Measurements from ENCODE around the gene EYA2.

DNA sequence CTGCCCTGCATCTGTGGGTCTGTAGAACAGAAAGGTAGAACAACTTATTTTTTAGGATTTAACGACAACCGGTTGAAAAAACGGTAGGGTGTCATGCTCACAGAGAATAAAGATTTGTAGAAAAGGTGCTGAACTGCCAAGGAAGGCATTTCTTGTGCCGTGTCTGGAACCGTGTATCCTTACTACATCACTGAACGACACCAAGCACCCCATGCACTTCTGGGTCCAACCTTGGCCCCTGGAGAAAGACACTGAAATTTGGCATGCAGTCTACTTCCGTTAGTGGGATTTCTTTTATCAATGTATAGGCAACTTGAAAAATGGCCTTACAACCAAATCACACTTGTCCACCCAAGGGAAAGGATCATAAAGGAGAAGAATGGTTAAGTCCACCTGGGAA, 316.4 kb downstream of the EYA2 start:
- TF ChIP-seq, protein P1, sequence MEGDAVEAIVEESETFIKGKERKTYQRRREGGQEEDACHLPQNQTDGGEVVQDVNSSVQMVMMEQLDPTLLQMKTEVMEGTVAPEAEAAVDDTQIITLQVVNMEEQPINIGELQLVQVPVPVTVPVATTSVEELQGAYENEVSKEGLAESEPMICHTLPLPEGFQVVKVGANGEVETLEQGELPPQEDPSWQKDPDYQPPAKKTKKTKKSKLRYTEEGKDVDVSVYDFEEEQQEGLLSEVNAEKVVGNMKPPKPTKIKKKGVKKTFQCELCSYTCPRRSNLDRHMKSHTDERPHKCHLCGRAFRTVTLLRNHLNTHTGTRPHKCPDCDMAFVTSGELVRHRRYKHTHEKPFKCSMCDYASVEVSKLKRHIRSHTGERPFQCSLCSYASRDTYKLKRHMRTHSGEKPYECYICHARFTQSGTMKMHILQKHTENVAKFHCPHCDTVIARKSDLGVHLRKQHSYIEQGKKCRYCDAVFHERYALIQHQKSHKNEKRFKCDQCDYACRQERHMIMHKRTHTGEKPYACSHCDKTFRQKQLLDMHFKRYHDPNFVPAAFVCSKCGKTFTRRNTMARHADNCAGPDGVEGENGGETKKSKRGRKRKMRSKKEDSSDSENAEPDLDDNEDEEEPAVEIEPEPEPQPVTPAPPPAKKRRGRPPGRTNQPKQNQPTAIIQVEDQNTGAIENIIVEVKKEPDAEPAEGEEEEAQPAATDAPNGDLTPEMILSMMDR (IDR thresholded peaks at IDR 0.05), result no peak
- no peak for TF ChIP-seq POLR2A (IDR thresholded peaks at IDR 0.05)
